Body of pancreas (tissue), 4 donors: Measurements from ENCODE around the gene CCBE1. TPM values are rescaled to one million over a fixed set of nuclear protein-coding genes. Genes with fewer than 3 reads are reported as not detected.

ENCODE experiments used
- ATAC-seq: fragments of 150-250 bp; one replicate; pipeline ENCODE4 v1.9.1; 2016
- DNase-seq, 4 donors: peaks; one replicate each; pipeline ENCODE4 v3.0.0-alpha.2; 2019
- H3K27ac ChIP-seq, 4 donors: fragments of 200-600 bp; sonication (generic); 1 replicate in 3 of 4; 2 replicates in 1 of 4; pipeline versions ENCODE4 v1.5.1 to v1.6.1; 2016 to 2019; ENCODE audit warnings: mild to moderate bottlenecking in 1 of 4, mixed read lengths in 1 of 4, moderate library complexity in 1 of 4
- H3K27me3 ChIP-seq, 2 donors: fragments of 200-600 bp; sonication (generic); one replicate each; pipeline ENCODE4 v1.6.0; 2016; ENCODE audit warnings: mild to moderate bottlenecking in 1 of 2
- H3K36me3 ChIP-seq, 2 donors: fragments of 200-600 bp; sonication (generic); replicated peaks in 1 of 2; 2 replicates each; pipeline ENCODE4 v1.5.1; 2016; ENCODE audit warnings: low read depth in 2 of 2; ENCODE audit not compliant: insufficient read depth in 1 of 2
- H3K4me1 ChIP-seq: fragments of 200-600 bp; sonication (generic); one replicate; pipeline ENCODE4 v1.6.0; 2016
- H3K4me3 ChIP-seq, 2 donors: fragments of 200-600 bp; sonication (generic); 1 replicate in 1 of 2; 2 replicates in 1 of 2; pipeline ENCODE4 v1.5.1; 2016 to 2019
- H3K9me3 ChIP-seq, 3 donors: fragments of 200-600 bp; sonication (generic); 1 replicate in 2 of 3; 2 replicates in 1 of 3; pipeline ENCODE4 v1.5.1; 2016
- CTCF ChIP-seq, 7 experiments: fragments of 450-650 bp in 4 of 7; fragments of 200-600 bp in 3 of 7; sonication (generic) in 3 of 7; IDR thresholded peaks; one replicate each; pipeline ENCODE4 v1.5.1; 2016 to 2019; ENCODE audit warnings: antibody characterized with exemption in 7 of 7
- POLR2A ChIP-seq, 3 donors: fragments of 450-650 bp; IDR thresholded peaks; one replicate each; pipeline ENCODE4 v1.6.1; 2016; ENCODE audit warnings: antibody characterized with exemption in 3 of 3, mild to moderate bottlenecking in 2 of 3
- WGBS, 2 donors: methylation state at CpG; one replicate each; pipeline ENCODE4 v1.1.5; 2017; 5-methylcytosine and 5-hydroxymethylcytosine counted together
- intact Hi-C: fragments of 100-400 bp; cut with DNase I; formaldehyde crosslinking; loops from one replicate; pipeline ENCODE4 v1.15.1; 2023
- total RNA-seq, 2 donors: library from RNA; depleted of rRNA; stranded (reverse); fragments of >200 nt; gene quantifications; one replicate each; pipeline ENCODE4 v1.1.0, GENCODE V29; 2016

CCBE1 gene
- total RNA-seq, 2 donors from 2014 or later = 0.99 to 4.4 TPM

- H3K27ac ChIP-seq = no peak overlapping the region
- H3K9me3 ChIP-seq = no peaks in the 10 kb centered on the region
- intact Hi-C loops = no loop called here
- H3K4me1 ChIP-seq = peaks cover 9% of the 10 kb centered on the region
- no peaks in the 10 kb centered on the region for H3K27me3 ChIP-seq
- no peak for ATAC-seq
- TF ChIP-seq POLR2A (IDR thresholded peaks at IDR 0.05) (no peak), CTCF (IDR thresholded peaks at IDR 0.05) (no peak)
- no peak for DNase-seq
- H3K4me3 ChIP-seq = no peak overlapping the region
- no peaks in the 10 kb centered on the region for H3K36me3 ChIP-seq
- 70 to 90% methylated on average over 1 to 8 of the region's 8 CpGs for WGBS, 2 donors
These were observed 229.7 kb downstream of the CCBE1 start for GRCh38 chr18:59467497-59467896.

GRCh38 chr18:59466980-59467379, 230.2 kb downstream of the CCBE1 start:
- Histone ChIP-seq H3K4me1 (peaks cover 9% of the 10 kb centered on the region), H3K4me3 (no peak overlapping the region), H3K27me3 (no peaks in the 10 kb centered on the region), H3K36me3 (no peaks in the 10 kb centered on the region), H3K27ac (no peak overlapping the region), H3K9me3 (no peaks in the 10 kb centered on the region)
- DNase-seq (no peak), ATAC-seq (no peak)
- TF ChIP-seq CTCF (IDR thresholded peaks at IDR 0.05) = no peak
- no peak for TF ChIP-seq POLR2A (IDR thresholded peaks at IDR 0.05)
- intact Hi-C loops = no loop called here
- WGBS, 2 donors = 77 to 82% methylated on average over 3 of the region's 3 CpGs

DNA sequence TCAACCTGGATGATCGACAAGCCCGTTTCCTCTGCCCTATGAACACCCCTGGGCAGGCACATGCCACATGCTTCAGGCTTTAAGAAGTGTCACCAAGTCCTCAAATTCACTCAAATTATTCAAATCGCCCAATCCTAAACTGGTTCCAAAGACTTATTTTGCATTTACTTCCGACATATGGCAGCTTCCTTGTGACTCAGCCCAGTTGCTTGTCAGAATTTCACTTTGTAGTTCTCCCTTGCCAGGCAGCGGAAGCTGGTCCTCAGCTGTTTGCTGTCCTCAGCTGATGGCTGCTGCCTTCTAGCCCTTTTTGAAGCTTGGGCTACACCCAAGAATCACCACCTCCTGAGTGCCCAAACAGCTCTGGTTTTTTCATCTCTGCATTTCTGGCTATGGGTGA, 232.7 kb downstream of the CCBE1 start:
- no peak overlapping the region for H3K27ac ChIP-seq
- H3K4me3 ChIP-seq = no peak overlapping the region
- intact Hi-C loops = loop anchor here (5.0 kb wide), 1 partner anchor 358 kb away; no protein-coding TSS in a partner anchor
- no peaks in the 10 kb centered on the region for H3K9me3 ChIP-seq
- WGBS, 2 donors = 67 to 76% methylated on average over 5 of the region's 5 CpGs
- no peaks in the 10 kb centered on the region for H3K36me3 ChIP-seq
- peaks cover 9% of the 10 kb centered on the region for H3K4me1 ChIP-seq
- DNase-seq (no peak), ATAC-seq (no peak)
- TF ChIP-seq POLR2A (IDR thresholded peaks at IDR 0.05) = no peak
- no peak for TF ChIP-seq CTCF (IDR thresholded peaks at IDR 0.05)
- H3K27me3 ChIP-seq = no peaks in the 10 kb centered on the region

GRCh38 chr18:59461171-59461570, 236.1 kb downstream of the CCBE1 start:
- H3K36me3 ChIP-seq = no peaks in the 10 kb centered on the region
- intact Hi-C loops = loop anchor here (5.0 kb wide), 1 partner anchor 361 kb away; no protein-coding TSS in a partner anchor
- no peaks in the 10 kb centered on the region for H3K27me3 ChIP-seq
- TF ChIP-seq CTCF (IDR thresholded peaks at IDR 0.05) (no peak), POLR2A (IDR thresholded peaks at IDR 0.05) (no peak)
- H3K4me1 ChIP-seq = peaks cover 10% of the 10 kb centered on the region
- ATAC-seq = no peak
- H3K9me3 ChIP-seq = no peaks in the 10 kb centered on the region
- no peak overlapping the region for H3K27ac ChIP-seq
- H3K4me3 ChIP-seq = no peak overlapping the region
- no peak for DNase-seq
- WGBS, 2 donors = 70 to 94% methylated on average over 3 of the region's 3 CpGs

GRCh38 chr18:59460072-59460420, 237.2 kb downstream of the CCBE1 start:
- Histone ChIP-seq H3K27me3 (no peaks in the 10 kb centered on the region), H3K4me1 (peaks cover 10% of the 10 kb centered on the region), H3K27ac (no peak overlapping the region), H3K9me3 (no peaks in the 10 kb centered on the region), H3K4me3 (no peak overlapping the region), H3K36me3 (no peaks in the 10 kb centered on the region)
- no peak for DNase-seq
- ATAC-seq = no peak
- TF ChIP-seq CTCF (IDR thresholded peaks at IDR 0.05) (no peak), POLR2A (IDR thresholded peaks at IDR 0.05) (no peak)
- WGBS, 2 donors = 28 to 48% methylated on average over 1 of the region's 1 CpG
- intact Hi-C loops = loop anchor here (5.0 kb wide), 1 partner anchor 362 kb away; no protein-coding TSS in a partner anchor
